Fibroblast of skin of scalp (primary cell): Measurements from ENCODE around the gene KCNQ1.
"Not testable (repeated sequence)": the region's sequence is repeated elsewhere in the genome, so short reads cannot be mapped to it uniquely, and the experiment has no call there.

ENCODE experiments used
- DNase-seq: peaks from one replicate; pipeline ENCODE4 v3.0.0-alpha.2; 2013

KCNQ1 gene

GRCh38 chr11:2477936-2478335 is 33.1 kb downstream of the KCNQ1 start:
- DNase-seq = no peak

- DNase-seq = not testable (repeated sequence)
These were observed 35.5 kb downstream of the KCNQ1 start for GRCh38 chr11:2480067-2480873.

DNA sequence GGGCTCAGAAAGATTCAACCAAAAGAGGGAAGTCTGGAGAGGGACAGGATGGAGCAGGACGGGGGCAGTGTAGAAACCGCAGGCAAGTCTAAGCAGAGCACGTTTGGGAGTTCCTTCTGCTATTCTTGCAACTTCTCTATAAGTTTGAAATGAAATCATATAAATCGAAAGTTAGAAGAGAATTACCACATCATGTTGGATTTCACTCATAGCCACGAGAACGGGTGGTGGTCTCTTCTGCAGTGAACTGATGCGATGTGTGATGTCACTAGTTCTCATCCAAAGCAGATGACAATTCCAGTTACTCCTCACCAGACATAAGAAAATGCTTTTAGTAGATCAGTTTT is 36.0 kb downstream of the KCNQ1 start:
- DNase-seq = no peak

DNA sequence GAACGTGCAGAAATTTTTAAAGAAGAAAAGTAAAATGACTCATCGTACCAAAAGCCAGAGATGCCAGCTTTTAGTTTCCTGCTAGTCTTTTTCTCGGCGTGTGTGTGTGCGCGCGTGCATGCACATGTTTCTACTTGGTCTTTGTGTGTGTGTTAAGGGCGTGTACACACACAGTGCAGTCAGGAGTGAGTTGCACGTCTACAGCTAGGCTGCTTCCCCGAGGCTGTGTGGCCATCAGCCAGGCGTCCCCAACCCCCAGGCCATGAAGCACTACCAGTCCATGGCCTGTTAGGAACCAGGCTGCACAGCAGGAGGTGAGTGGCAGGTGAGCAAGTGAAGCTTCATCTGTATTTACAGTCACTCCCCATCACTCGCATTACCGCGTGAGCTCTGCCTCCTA is 36.4 kb downstream of the KCNQ1 start:
- DNase-seq = no peak

- no peak for DNase-seq
These were observed 37.4 kb downstream of the KCNQ1 start for GRCh38 chr11:2482204-2482603.

DNA sequence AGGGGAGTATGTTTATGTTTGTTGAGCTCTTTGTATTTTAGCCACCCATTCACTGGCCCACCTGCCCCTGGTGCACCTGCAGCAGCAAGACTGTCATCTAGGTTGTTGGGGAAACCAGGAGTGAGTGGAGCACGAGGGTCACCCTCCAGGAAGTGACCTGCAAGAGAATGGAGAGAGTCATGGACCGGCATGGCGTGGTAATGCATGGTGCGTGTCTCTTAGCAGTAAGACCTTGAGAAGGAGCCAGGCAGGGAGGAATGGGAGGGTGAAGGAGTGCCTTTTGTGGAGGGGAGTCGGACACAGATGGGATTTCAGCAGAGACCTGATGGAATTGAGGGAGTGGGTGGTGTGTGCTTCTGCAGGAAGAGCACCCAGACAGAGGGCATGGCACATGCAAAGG is 37.9 kb downstream of the KCNQ1 start:
- no peak for DNase-seq

GRCh38 chr11:2483426-2483825 is 38.6 kb downstream of the KCNQ1 start:
- DNase-seq = no peak

DNA sequence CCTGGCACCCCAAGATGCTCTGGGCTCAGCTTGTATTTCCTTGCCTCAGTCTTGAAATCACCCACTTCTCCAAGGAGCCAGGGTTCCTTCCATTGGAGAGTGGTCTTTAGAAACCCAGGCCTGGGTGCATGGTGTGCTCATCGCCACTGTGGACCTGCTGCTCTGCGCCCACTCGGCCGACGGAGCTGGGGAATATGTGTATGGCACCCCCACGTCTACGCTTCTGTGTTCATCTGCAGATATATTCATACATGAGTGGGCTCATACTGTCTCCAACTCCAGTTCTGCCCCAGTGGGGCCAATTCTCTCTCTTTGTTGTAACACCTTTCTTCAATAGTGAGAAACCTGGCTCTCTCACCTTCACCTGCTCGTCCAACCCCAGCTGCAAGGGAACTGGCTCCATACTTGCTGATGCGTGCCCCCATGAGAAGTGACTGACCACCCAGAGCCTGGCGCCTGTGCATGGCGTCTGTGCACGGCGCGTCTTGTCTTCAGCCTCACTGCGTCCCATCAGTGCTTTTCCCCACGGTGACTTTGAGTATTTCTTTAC is 39.8 kb downstream of the KCNQ1 start:
- no peak for DNase-seq

- no peak for DNase-seq
These were observed 43.2 kb downstream of the KCNQ1 start for GRCh38 chr11:2488004-2488403.

GRCh38 chr11:2489083-2489482 is 44.3 kb downstream of the KCNQ1 start:
- DNase-seq = no peak

DNA sequence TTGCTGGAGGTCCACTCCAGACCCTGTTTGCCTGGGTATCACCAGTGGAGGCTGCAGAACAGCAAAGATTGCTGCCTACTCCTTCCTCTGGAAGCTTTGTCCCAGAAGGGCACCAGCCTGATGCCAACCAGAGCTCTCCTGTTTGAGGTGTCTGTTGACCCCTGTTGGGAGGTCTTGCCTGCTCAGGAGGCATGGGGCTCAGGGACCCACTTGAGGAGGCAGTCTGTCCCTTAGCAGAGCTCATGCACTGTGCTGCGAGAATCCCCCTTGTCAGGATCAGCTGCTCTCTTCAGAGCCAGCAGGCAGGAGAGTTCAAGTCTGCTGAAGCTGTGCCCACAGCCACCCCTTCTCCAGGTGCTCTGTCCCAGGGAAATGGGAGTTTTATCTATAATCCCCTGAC is 53.1 kb downstream of the KCNQ1 start:
- DNase-seq = not testable (repeated sequence)

- DNase-seq = no peak
These were observed 53.9 kb downstream of the KCNQ1 start for GRCh38 chr11:2498750-2499149.

DNA sequence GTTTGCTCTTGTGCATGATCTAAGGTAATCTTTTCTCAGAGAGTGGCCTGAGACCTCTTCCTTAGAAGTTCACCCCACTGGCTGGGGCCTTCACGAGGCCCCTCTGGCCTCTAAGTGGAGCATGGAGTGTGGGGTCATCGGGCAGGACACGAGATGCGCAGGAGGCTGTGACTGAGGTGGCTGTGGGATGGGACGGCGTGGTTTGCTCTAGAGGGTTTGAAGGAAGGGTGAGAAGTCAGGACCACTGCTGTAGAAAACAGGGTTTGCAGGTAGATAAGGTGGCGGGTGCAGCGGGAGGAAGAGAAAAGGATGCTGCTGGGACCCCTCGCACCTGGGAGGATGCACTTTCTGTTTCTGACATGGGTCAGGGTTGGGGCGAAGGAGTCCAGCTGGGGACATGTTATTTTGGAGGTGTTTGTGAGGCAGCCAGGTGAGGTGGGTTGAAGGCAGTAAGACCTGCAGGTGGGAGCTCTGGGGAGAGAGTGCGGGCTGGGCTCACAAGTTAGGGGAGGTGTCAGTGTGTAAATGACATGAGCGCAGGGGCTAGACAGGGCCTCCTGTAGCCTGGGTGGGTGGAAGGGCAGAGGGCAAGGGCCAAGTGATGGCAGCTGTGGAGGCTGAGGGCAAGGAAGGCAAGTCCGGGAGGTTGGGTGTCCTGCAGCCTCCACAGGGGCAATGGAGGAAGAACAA is 62.5 kb downstream of the KCNQ1 start:
- no peak for DNase-seq

- DNase-seq = no peak
These were observed 63.3 kb downstream of the KCNQ1 start for GRCh38 chr11:2507945-2508749.

GRCh38 chr11:2508793-2509192 is 64.0 kb downstream of the KCNQ1 start:
- no peak for DNase-seq

- no peak for DNase-seq
These were observed 64.7 kb downstream of the KCNQ1 start for GRCh38 chr11:2509481-2510001.

- DNase-seq = no peak
These were observed 66.0 kb downstream of the KCNQ1 start for GRCh38 chr11:2510626-2511402.

DNA sequence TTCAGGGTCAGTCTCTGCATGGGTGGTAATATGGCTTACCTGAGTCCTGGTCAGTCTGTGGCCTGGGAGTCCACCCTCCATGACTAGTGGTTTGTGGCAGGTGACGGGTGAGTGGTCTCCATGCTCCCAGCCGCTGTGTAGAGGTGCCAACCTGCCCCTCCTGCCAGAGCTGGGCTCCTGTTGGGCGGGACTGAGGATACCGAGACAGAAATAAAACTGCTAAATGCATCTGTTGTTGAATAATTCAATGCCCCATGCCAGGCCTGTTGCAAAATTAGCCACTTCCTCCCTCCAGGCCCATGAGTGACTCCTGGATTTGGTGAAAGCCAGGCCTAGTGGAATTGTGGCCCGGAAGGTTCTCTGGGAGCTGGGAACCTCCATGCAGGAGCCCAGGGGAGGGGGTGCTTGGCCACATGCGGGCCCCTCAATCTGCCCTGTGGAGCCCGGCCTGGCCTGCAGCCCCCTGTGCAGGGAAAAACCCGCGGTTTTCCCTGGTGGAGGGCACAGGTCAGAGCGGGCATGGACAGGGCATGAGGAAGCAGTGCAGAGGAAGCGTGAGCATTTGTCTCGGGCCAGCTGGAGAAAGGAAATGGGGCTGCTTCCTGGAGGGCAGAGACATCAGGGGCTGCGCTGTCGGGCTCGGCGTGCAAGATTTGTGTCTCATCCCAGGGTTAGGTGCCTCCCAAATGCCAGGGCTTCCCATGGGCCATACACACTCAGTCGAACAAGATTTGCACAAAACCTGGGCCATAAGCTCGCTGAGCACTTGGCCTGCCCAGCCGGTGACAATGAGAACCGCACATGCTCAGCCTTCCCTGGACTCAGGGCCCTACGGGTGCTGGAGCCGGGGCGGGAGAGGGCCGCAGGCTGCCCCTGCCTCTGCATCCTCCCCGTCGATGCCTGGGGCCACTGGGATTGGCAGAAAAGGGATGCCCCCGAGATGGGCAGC is 66.9 kb downstream of the KCNQ1 start:
- DNase-seq = no peak

DNA sequence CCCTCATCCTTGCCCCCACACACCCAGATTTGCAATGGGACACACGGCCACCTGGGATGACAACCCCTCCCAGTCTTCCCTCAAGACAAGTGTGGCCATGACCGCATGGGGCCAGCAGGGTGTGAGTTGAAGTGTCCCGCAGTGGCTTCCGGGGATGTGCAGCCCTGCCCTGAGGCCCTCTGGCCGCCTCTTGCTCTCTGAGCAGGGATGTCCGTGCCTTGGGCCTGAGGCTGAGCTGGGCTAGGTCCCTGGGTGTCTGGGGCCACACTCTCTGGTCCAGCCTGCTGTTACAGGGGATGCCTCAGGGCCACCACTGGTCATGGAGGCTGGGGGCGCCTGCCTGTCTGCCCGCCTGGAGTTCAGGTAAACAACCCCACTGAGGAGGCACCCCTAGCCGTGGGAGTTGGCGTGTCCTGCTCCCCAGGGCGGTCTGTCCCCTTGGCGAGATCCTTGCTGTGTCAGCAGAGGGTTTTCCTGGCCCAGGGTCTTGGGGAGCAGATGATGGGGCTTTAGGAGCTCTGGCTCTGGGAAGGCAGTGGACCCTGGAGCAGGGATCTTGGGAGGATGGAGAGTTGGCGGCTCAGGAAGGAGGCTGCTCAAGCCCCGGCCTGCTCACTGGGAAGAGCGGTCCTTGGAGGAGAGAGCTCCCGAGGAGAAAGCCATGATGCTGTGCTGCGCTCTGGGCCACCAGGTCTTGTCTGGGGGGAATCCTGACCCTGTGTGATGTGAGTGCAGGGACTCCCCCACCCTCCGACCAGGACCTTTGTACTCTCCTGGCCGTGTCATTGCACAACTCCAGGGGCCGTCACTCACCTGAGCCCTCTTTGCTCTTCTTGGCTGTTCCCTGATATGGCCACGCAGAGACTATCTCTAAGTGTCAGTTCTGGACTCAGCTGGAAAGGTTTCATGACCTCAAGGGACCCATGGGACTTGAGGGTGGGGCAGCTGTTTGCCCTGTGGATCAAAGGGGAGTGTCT is 67.9 kb downstream of the KCNQ1 start:
- no peak for DNase-seq

DNA sequence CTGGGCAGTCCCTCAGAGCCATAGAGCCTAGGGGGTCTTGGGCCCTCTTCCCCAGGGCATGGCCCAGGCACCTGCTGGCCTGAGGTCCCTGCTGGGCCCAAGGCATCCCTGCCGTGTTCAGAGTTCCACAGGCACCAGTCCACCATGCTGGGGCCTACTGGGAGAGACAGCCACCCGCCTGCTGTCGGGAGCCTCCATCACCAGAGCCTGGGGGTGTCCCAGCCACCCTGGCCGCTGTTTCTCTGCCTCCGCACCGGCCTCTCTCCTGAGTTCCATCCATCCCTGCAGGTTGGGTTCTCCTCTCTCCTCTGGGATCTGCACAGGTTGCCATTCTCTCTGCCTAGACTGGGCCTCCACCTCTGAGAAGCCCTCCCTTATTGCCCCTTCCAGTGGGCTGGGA is 68.6 kb downstream of the KCNQ1 start:
- DNase-seq = no peak
